ENCODE measurements around the gene GNAO1. TPM values are rescaled to one million over a fixed set of nuclear protein-coding genes. Genes with fewer than 3 reads are reported as not detected.

The GNAO1 gene
- total RNA-seq, 6 experiments from 2014 or later: 18.2 to 45.1 (median 21.5) TPM

- H3K9me3 ChIP-seq: no peaks in the 10 kb centered on the region
- H3K27ac ChIP-seq: no peak overlapping the region
- no peak overlapping the region for H3K4me3 ChIP-seq
- TF ChIP-seq, protein P1, sequence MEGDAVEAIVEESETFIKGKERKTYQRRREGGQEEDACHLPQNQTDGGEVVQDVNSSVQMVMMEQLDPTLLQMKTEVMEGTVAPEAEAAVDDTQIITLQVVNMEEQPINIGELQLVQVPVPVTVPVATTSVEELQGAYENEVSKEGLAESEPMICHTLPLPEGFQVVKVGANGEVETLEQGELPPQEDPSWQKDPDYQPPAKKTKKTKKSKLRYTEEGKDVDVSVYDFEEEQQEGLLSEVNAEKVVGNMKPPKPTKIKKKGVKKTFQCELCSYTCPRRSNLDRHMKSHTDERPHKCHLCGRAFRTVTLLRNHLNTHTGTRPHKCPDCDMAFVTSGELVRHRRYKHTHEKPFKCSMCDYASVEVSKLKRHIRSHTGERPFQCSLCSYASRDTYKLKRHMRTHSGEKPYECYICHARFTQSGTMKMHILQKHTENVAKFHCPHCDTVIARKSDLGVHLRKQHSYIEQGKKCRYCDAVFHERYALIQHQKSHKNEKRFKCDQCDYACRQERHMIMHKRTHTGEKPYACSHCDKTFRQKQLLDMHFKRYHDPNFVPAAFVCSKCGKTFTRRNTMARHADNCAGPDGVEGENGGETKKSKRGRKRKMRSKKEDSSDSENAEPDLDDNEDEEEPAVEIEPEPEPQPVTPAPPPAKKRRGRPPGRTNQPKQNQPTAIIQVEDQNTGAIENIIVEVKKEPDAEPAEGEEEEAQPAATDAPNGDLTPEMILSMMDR (IDR thresholded peaks at IDR 0.05): no peak
- TF ChIP-seq POLR2A (IDR thresholded peaks at IDR 0.05): no peak
- no peak for ATAC-seq
- H3K27me3 ChIP-seq: no peaks in the 10 kb centered on the region
- WGBS (ENCODE audit: insufficient coverage, low coverage, low lambda C conversion rate, missing lambda C conversion rate): 82% methylated on average over 4 of the region's 4 CpGs
- DNase-seq: no peak
- H3K4me1 ChIP-seq: peaks cover 0 to 18% (median 6%) of the 10 kb centered on the region in 4 donors
- intact Hi-C loops (cut with DNase I): no loop called here
- peaks cover 0 to 12% (median 4%) of the 10 kb centered on the region in 4 donors for H3K36me3 ChIP-seq
These were observed 83.1 kb downstream of the GNAO1 start for GRCh38 chr16:56274369-56274768.

GRCh38 chr16:56275076-56275475, 83.8 kb downstream of the GNAO1 start:
- H3K4me3 ChIP-seq: no peak overlapping the region

GRCh38 chr16:56275801-56276200, 84.5 kb downstream of the GNAO1 start:
- intact Hi-C loops (cut with DNase I): no loop called here
- peaks cover 0 to 4% (median under 1%) of the 10 kb centered on the region in 4 donors for H3K4me1 ChIP-seq
- H3K36me3 ChIP-seq: peaks cover 0 to 17% (median 4%) of the 10 kb centered on the region in 4 donors
- H3K4me3 ChIP-seq: no peak overlapping the region
- TF ChIP-seq, protein P1 (IDR thresholded peaks at IDR 0.05): no peak
- TF ChIP-seq POLR2A (IDR thresholded peaks at IDR 0.05): no peak
- no peaks in the 10 kb centered on the region for H3K9me3 ChIP-seq
- ATAC-seq: no peak
- no peak overlapping the region for H3K27ac ChIP-seq
- no peaks in the 10 kb centered on the region for H3K27me3 ChIP-seq
- no peak for DNase-seq
- 92% methylated on average over 7 of the region's 9 CpGs for WGBS (ENCODE audit: insufficient coverage, low coverage, low lambda C conversion rate, missing lambda C conversion rate)

More at GRCh38 chr16:56275076-56275475, 83.8 kb downstream of the GNAO1 start:
- TF ChIP-seq POLR2A (IDR thresholded peaks at IDR 0.05): no peak
- TF ChIP-seq, protein P1 (IDR thresholded peaks at IDR 0.05): no peak
- Histone ChIP-seq H3K9me3 (no peaks in the 10 kb centered on the region), H3K4me1 (peaks cover 0 to 10% (median 3%) of the 10 kb centered on the region in 4 donors), H3K27me3 (no peaks in the 10 kb centered on the region), H3K27ac (no peak overlapping the region), H3K36me3 (peaks cover 0 to 17% (median 4%) of the 10 kb centered on the region in 4 donors)
- DNase-seq (no peak), ATAC-seq (no peak)
- intact Hi-C loops (cut with DNase I): no loop called here
- 71% methylated on average over 4 of the region's 4 CpGs for WGBS (ENCODE audit: insufficient coverage, low coverage, low lambda C conversion rate, missing lambda C conversion rate)

GRCh38 chr16:56277075-56277474, 85.8 kb downstream of the GNAO1 start:
- H3K36me3 ChIP-seq: peaks cover 0 to 17% (median 4%) of the 10 kb centered on the region in 4 donors
- no peak overlapping the region for H3K4me3 ChIP-seq
- H3K9me3 ChIP-seq: no peaks in the 10 kb centered on the region
- no peak for ATAC-seq
- no peak for DNase-seq
- no peak overlapping the region for H3K27ac ChIP-seq
- 92% methylated on average over 2 of the region's 5 CpGs for WGBS (ENCODE audit: insufficient coverage, low coverage, low lambda C conversion rate, missing lambda C conversion rate)
- no peaks in the 10 kb centered on the region for H3K4me1 ChIP-seq
- no peaks in the 10 kb centered on the region for H3K27me3 ChIP-seq
- no peak for TF ChIP-seq POLR2A (IDR thresholded peaks at IDR 0.05)
- TF ChIP-seq, protein P1 (IDR thresholded peaks at IDR 0.05): no peak
- intact Hi-C loops (cut with DNase I): no loop called here
